Activated CD8-positive, alpha-beta memory T cell treated with anti-CD3 and anti-CD28 coated beads for 48 hours (primary cell): Measurements from ENCODE around the gene CCNL2.
"Not testable (repeated sequence)": the region's sequence is repeated elsewhere in the genome, so short reads cannot be mapped to it uniquely, and the experiment has no call there.

ENCODE experiments used
- DNase-seq, 3 experiments: peaks; one replicate each; pipeline ENCODE4 v3.0.0-alpha.2; 2020; ENCODE audit warnings: low read depth in 2 of 3, low spot score in 2 of 3

The CCNL2 gene

GRCh38 chr1:1419813-1420653 lies 20.9 kb upstream of the CCNL2 start:
- DNase-seq = no peak

- no peak for DNase-seq
Measured at GRCh38 chr1:1419363-1419812, 20.3 kb upstream of the CCNL2 start.

- no peak for DNase-seq
Measured at GRCh38 chr1:1418464-1419362, 19.6 kb upstream of the CCNL2 start.

- not testable (repeated sequence) for DNase-seq
Measured at GRCh38 chr1:1417825-1418463, 18.8 kb upstream of the CCNL2 start.

- DNase-seq = not testable (repeated sequence)
Measured at GRCh38 chr1:1417396-1417795, 18.3 kb upstream of the CCNL2 start.

GRCh38 chr1:1415751-1416150 lies 16.6 kb upstream of the CCNL2 start:
- no peak for DNase-seq

GRCh38 chr1:1412311-1412902 lies 13.3 kb upstream of the CCNL2 start:
- not testable (repeated sequence) for DNase-seq

GRCh38 chr1:1411626-1412025 lies 12.5 kb upstream of the CCNL2 start:
- DNase-seq = no peak

- DNase-seq = not testable (repeated sequence)
Measured at GRCh38 chr1:1410238-1410637, 11.1 kb upstream of the CCNL2 start.

GRCh38 chr1:1407636-1408318 lies 8.6 kb upstream of the CCNL2 start:
- DNase-seq = no peak

- DNase-seq = peak; percentile 84 to 93 (median 87)
Measured at GRCh38 chr1:1406821-1407635, 7.9 kb upstream of the CCNL2 start, which contains the start of gene MRPL20. MRPL20 (minus strand) TSS chr1:1407293; CDS start chr1:1407217, 76 bp downstream.

GRCh38 chr1:1406101-1406820 lies 7.1 kb upstream of the CCNL2 start:
- no peak for DNase-seq

- no peak for DNase-seq
Measured at GRCh38 chr1:1403653-1404052, 4.5 kb upstream of the CCNL2 start.

GRCh38 chr1:1402901-1403392 lies 3.8 kb upstream of the CCNL2 start:
- not testable (repeated sequence) for DNase-seq

GRCh38 chr1:1402072-1402900 lies 3.2 kb upstream of the CCNL2 start:
- no peak for DNase-seq

GRCh38 chr1:1401457-1402010 lies 2.4 kb upstream of the CCNL2 start:
- no peak for DNase-seq
